Measurements from ENCODE around the gene VCL. TPM values are rescaled to one million over a fixed set of nuclear protein-coding genes. Genes with fewer than 3 reads are reported as not detected.
"Not testable (repeated sequence)": the region's sequence is repeated elsewhere in the genome, so short reads cannot be mapped to it uniquely, and the experiment has no call there.

VCL gene
- total RNA-seq, 1 donor from 2014 or later: 165 TPM

DNA sequence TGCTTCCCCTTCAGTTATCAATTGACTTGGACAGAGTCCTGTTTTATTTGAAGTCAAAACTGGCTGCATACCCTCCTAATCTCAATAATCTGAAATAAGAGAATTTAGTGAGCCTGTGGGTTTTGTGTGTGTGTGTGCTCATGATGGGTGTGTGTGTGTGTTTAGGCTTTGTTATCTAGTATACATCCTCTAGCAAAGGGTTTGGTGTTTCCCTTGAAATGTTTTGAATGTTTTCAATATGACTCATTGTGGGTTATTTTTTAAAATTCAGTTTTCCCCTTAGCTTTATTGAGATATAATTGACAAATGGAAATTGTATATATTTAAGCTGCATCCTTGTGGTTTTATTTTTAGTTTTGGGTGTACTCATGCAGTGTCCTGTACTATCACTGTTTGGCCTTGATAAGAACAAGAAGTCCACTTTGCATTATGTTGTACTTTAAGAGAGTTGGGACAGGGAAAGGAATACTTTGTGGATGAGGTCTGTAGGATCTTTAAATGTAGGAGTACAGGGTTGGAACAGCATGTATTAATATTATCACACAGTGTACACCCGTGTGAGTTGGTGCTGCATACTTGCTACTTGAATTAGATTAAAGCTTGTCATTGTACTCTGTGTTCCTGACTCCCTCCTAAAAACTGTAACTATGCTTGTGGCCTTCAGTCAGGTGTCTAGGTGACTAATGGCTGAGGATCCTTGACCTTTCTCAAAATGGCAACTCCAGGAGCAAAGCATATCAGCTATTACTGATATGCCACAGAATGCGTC, 58.3 kb downstream of the VCL start:
- DNase-seq (ENCODE audit: low spot score) (no peak), ATAC-seq (no peak)
- intact Hi-C loops (cut with DNase I): no loop called here

- intact Hi-C loops (cut with DNase I): no loop called here
Measured at GRCh38 chr10:74058071-74058470, 60.2 kb downstream of the VCL start.

GRCh38 chr10:74058658-74059057, 60.7 kb downstream of the VCL start:
- intact Hi-C loops (cut with DNase I): no loop called here
- DNase-seq (ENCODE audit: low spot score): no peak
- ATAC-seq: peak; percentile 19

More at GRCh38 chr10:74058071-74058470, 60.2 kb downstream of the VCL start:
- DNase-seq (ENCODE audit: low spot score) (no peak), ATAC-seq (no peak)

GRCh38 chr10:74061104-74061503, 63.2 kb downstream of the VCL start:
- no peak for DNase-seq (ENCODE audit: low spot score)
- ATAC-seq: no peak
- intact Hi-C loops (cut with DNase I): no loop called here

- ATAC-seq; intact Hi-C loops (cut with DNase I); DNase-seq (ENCODE audit: low spot score): not testable (repeated sequence)
Measured at GRCh38 chr10:74061978-74062377, 64.1 kb downstream of the VCL start.

- no peak for ATAC-seq
- intact Hi-C loops (cut with DNase I): no loop called here
- DNase-seq (ENCODE audit: low spot score): no peak
Measured at GRCh38 chr10:74063256-74063655, 65.3 kb downstream of the VCL start.

- intact Hi-C loops (cut with DNase I): no loop called here
- peak; percentile 58 for ATAC-seq
- no peak for DNase-seq (ENCODE audit: low spot score)
Measured at GRCh38 chr10:74067373-74068352, 69.7 kb downstream of the VCL start.

- peak; percentile 79 for ATAC-seq
- intact Hi-C loops (cut with DNase I): loop anchor here (10.0 kb wide), 1 partner anchor 186 kb away; no protein-coding TSS in a partner anchor
- DNase-seq (ENCODE audit: low spot score): no peak
Measured at GRCh38 chr10:74071157-74071556, 73.2 kb downstream of the VCL start.

DNA sequence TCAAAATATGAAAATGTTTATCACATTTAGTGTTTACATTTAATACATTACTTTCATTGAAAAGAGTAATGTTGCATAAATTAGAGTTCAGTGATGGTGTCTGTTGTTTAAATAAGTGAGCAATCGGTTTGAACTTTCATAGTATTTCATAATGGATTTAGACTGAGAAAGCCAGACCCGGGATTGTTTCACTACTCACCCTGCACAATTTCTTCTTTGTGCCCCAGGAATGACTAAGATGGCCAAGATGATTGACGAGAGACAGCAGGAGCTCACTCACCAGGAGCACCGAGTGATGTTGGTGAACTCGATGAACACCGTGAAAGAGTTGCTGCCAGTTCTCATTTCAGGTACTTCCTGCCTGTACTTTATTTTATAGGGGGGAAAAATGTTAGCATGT, 74.6 kb downstream of the VCL start:
- no peak for DNase-seq (ENCODE audit: low spot score)
- intact Hi-C loops (cut with DNase I): loop anchor here (10.0 kb wide), 1 partner anchor 188 kb away; no protein-coding TSS in a partner anchor
- no peak for ATAC-seq

GRCh38 chr10:74075906-74076305, 78.0 kb downstream of the VCL start:
- intact Hi-C loops (cut with DNase I): loop anchor here (10.0 kb wide), 1 partner anchor 191 kb away; no protein-coding TSS in a partner anchor
- no peak for ATAC-seq
- DNase-seq (ENCODE audit: low spot score): no peak

DNA sequence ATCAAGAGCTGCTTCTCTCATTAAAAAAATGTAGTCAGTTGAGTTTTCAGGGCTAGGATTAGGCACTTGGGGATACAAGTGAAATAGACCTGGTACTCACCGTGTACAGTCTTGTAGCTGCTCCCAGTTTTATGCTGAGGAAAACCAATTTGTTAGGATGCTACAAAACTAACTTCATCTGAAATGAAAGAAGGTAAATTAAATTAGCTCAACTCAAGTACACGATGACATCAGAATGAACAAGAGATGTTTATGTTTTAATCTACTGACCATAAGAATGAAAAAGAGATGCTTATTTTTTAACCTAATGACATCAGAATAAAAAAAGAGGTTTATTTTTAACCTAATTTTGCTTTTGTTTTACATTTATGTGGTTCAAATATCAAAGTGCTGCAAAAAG, 79.0 kb downstream of the VCL start:
- no peak for DNase-seq (ENCODE audit: low spot score)
- intact Hi-C loops (cut with DNase I): loop anchor here (10.0 kb wide), 1 partner anchor 192 kb away; no protein-coding TSS in a partner anchor
- ATAC-seq: no peak

DNA sequence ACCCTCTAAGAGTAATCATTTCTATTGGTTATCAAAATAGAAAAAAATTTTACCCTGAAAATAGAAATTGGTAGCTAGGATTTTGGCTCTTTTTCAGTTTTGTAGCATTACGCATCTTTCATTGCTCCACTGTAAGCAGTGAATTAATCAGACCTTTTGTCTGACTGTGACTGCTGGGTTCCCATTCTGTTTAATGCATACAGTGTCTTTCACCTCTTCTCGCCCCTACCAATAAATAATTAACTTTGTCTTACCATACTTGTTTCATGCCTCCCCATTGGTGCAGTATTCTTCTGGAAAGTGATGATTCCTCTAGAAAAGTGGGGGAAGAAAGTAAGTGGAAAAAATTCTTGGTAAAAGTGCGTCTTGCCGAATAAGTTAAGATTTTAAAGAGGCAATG, 79.5 kb downstream of the VCL start:
- no peak for DNase-seq (ENCODE audit: low spot score)
- no peak for ATAC-seq
- intact Hi-C loops (cut with DNase I): loop anchor here (10.0 kb wide), 1 partner anchor 193 kb away; no protein-coding TSS in a partner anchor

- DNase-seq (ENCODE audit: low spot score): no peak
Measured at GRCh38 chr10:74078037-74078436, 80.1 kb downstream of the VCL start.

DNA sequence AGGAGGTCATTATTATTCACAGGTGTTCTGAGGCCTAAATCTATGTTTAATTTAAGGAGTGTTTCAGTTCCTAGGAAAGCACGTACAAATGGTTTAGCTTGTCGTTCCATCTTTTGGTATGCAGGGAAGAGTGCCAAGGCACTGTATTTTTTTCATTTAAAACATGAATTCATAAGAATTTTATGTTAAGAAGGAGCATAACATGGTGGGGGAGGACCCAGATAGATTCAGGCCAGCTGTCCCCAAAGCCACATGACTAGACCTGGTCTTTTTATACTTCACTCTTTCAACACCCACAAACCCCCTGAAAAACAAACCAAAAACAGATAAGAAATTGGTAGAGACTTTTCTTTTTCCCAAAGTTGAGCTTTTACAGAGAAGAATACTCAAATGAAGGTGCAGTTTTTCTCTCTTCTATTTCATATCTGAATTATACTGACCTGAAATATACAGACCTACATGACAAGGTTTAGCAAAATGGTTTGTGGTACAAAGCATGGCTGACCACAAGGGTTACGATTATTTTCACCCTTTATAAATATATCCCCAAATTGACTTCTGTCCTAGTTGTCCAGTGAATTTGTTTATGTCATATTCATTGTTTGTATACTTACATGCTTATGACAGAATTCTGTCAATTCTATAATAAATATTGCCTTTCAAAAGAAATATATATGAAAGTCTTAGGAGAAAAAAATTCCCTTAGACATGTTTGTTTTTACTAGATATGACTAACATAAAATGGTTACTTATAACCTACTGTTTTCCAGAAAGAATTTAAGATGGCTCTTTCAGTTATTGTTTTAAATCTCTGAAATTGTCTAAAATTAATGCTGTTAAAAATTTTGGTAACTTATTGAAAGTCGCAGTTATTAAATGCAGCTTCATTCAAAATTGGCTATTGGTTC, 81.4 kb downstream of the VCL start:
- ATAC-seq (no peak), DNase-seq (ENCODE audit: low spot score) (no peak)
- intact Hi-C loops (cut with DNase I): loop anchor here (10.0 kb wide), 1 partner anchor 194 kb away; no protein-coding TSS in a partner anchor

More at GRCh38 chr10:74078037-74078436, 80.1 kb downstream of the VCL start:
- ATAC-seq: no peak
- intact Hi-C loops (cut with DNase I): loop anchor here (10.0 kb wide), 1 partner anchor 193 kb away; no protein-coding TSS in a partner anchor

DNA sequence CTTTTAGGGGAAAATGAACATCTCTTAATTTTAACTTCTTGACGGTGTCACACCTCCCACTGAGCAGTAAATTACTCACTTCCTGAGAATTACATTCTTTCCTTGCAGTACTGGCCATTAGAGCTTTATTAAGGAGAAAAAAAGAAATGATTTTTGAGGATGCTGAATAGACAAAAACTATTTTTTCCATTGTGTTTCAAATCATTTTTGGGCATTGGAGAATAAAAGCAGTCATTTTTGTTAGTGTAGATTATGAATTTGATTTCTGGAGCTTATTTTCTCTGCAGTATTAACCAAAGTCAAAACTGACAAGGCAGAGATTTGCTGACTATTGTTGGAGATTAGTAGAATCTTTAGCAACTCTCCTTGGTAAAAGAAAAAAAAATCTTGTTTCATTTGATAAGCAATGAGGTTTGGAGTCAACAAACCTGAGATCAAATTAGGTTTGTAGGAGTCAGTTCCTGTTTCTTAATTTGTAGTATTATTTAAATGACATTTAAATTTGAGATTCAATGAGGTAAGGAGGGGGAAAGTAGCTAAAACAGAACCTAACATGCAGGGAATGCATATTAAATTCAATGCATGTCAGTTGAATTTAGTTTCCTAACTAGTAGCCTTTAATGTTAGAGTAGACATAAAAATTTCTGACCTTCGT, 82.1 kb downstream of the VCL start:
- intact Hi-C loops (cut with DNase I): loop anchor here (10.0 kb wide), 1 partner anchor 195 kb away; no protein-coding TSS in a partner anchor
- no peak for DNase-seq (ENCODE audit: low spot score)
- no peak for ATAC-seq

- intact Hi-C loops (cut with DNase I): no loop called here
- DNase-seq (ENCODE audit: low spot score): no peak
- ATAC-seq: peak; percentile 89
Measured at GRCh38 chr10:74081192-74081803, 83.4 kb downstream of the VCL start.

DNA sequence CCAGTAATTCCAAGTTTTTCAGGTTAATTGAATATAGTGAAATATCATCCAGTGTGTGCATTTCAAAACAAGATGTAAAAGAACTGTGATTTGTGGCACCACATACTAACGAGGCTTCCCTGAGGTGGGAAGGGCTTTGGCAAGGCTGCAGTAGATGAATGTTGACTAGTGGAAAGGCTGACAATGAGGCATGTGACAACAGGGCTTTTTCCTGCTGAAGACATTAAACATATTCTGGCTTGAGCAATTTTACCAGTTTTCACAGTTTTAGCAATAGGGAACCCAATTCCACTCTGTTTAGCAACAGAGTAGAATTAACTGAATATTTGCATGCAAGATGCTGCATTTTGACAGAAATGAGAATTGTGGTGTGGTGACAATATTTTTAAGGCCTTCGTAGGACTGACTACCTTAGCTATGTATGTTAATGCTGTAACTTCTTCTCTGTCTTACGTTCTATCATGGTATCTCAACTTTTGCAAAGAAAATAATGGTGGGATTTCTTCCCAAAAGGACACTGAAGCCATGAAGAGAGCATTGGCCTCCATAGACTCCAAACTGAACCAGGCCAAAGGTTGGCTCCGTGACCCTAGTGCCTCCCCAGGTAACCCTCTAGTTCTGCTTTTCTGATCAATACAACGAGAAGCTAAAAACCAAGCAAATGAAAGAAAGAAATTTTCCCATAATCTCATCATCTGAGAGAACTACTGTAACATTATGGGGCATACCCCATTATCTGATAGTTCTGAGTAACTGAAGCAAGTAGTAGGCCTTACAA, 84.2 kb downstream of the VCL start:
- peak; percentile 41 for ATAC-seq
- intact Hi-C loops (cut with DNase I): no loop called here
- DNase-seq (ENCODE audit: low spot score): no peak
